ENCODE measurements around the gene ATP5F1E. TPM values are rescaled to one million over a fixed set of nuclear protein-coding genes. Genes with fewer than 3 reads are reported as not detected.

The ATP5F1E gene
- total RNA-seq, 1 experiment from 2014 or later: 52.7 TPM

- H3K79me2 ChIP-seq (ENCODE audit: insufficient read depth, low read length): no peaks in the 10 kb centered on the region
- Mint-ChIP-seq H3K36me3 (ENCODE audit: insufficient read depth in 1 of 3, low read depth in 3 of 3) (no peaks in the 10 kb centered on the region), H3K27ac (no peak overlapping the region), H3K27me3 (ENCODE audit: low read depth) (peaks cover 30% of the 10 kb centered on the region), H3K4me3 (no peak overlapping the region), H3K9me3 (no peaks in the 10 kb centered on the region; a peak in 1 of 5 replicates), H3K4me1 (peaks cover 3 to 5% of the 10 kb centered on the region in 2 experiments)
- H3K9me3 ChIP-seq (ENCODE audit: control insufficient read depth, low read depth, low read length): no peaks in the 10 kb centered on the region
- H3K14ac ChIP-seq (ENCODE audit: insufficient read depth, low read length): no peak overlapping the region
- no peaks in the 10 kb centered on the region for H3K27me3 ChIP-seq (ENCODE audit: insufficient read depth, low read length)
- no peak overlapping the region for H3T11ph ChIP-seq (ENCODE audit: low read length)
- H2BK12ac ChIP-seq (ENCODE audit: insufficient read length, low read depth, low read length): no peak overlapping the region
- no peaks in the 10 kb centered on the region for H3K79me1 ChIP-seq (ENCODE audit: insufficient read depth, low read depth, low read length, poor library complexity, severe bottlenecking)
- no peak overlapping the region for H4K5ac ChIP-seq (ENCODE audit: insufficient read length, low read depth, low read length)
- TF ChIP-seq CTCF (conservative IDR thresholded peaks at IDR 0.05): no peak
- WGBS (ENCODE audit: extremely low coverage, insufficient read length, low lambda C conversion rate): no CpG with 5 or more reads among the region's 5 CpGs
- H3K4me2 ChIP-seq (ENCODE audit: insufficient read depth, insufficient read length, low read length): no peak overlapping the region
- 0 out of 2 replicates have a peak, but pooled peaks cover 2% of the 10 kb centered on the region for H3K4me1 ChIP-seq (ENCODE audit: insufficient read depth, low read length)
- H2BK20ac ChIP-seq (ENCODE audit: low read depth, low read length, poor library complexity, severe bottlenecking): no peak overlapping the region
- no peaks in the 10 kb centered on the region for H4K20me1 ChIP-seq (ENCODE audit: control insufficient read depth, insufficient read depth, insufficient read length)
- H3K4ac ChIP-seq (ENCODE audit: low read depth, low read length): no peak overlapping the region
- no peak overlapping the region for H2BK5ac ChIP-seq (ENCODE audit: insufficient read length, low read length)
- no peak overlapping the region for H3K23ac ChIP-seq (ENCODE audit: insufficient read length, low read depth, low read length)
- H2AFZ ChIP-seq (ENCODE audit: low read length): no peak overlapping the region
- no peak overlapping the region for H2BK15ac ChIP-seq (ENCODE audit: low read depth, low read length)
- H3K18ac ChIP-seq (ENCODE audit: insufficient read length, low read depth, low read length): no peak overlapping the region
- H3K9ac ChIP-seq (ENCODE audit: extremely low read depth, insufficient read length, low read length): no peak overlapping the region
- DNase-seq: no peak
- no peak overlapping the region for H4K8ac ChIP-seq (replicated peaks; ENCODE audit: insufficient read length, low read depth, low read length)
- no peaks in the 10 kb centered on the region for H3K23me2 ChIP-seq (ENCODE audit: insufficient read length, low read depth, low read length, poor library complexity, severe bottlenecking)
- H4K91ac ChIP-seq (ENCODE audit: insufficient read length, low read depth, low read length): no peak overlapping the region
- H2AK5ac ChIP-seq (ENCODE audit: insufficient read length, low read length): no peak overlapping the region
- no peak overlapping the region for H3K56ac ChIP-seq (ENCODE audit: insufficient read length, low read depth, low read length)
- no peak overlapping the region for H2BK120ac ChIP-seq (ENCODE audit: low read depth, low read length, poor library complexity, severe bottlenecking)
- no peak overlapping the region for H3K27ac ChIP-seq (ENCODE audit: insufficient read length, low read depth, low read length)
Measured at GRCh38 chr20:59047938-59048680, 16.0 kb upstream of the ATP5F1E start.
